HG02759 (cell line): Measurements from ENCODE around the gene NCOR1.

Source experiments
- ATAC-seq: cut with Tn5 transposase; IDR thresholded peaks from one replicate; pipeline ENCODE4 v1.9.1; 2021; ENCODE audit warnings: mild to moderate bottlenecking, moderate library complexity; ENCODE audit not compliant: unreplicated experiment

The NCOR1 gene

DNA sequence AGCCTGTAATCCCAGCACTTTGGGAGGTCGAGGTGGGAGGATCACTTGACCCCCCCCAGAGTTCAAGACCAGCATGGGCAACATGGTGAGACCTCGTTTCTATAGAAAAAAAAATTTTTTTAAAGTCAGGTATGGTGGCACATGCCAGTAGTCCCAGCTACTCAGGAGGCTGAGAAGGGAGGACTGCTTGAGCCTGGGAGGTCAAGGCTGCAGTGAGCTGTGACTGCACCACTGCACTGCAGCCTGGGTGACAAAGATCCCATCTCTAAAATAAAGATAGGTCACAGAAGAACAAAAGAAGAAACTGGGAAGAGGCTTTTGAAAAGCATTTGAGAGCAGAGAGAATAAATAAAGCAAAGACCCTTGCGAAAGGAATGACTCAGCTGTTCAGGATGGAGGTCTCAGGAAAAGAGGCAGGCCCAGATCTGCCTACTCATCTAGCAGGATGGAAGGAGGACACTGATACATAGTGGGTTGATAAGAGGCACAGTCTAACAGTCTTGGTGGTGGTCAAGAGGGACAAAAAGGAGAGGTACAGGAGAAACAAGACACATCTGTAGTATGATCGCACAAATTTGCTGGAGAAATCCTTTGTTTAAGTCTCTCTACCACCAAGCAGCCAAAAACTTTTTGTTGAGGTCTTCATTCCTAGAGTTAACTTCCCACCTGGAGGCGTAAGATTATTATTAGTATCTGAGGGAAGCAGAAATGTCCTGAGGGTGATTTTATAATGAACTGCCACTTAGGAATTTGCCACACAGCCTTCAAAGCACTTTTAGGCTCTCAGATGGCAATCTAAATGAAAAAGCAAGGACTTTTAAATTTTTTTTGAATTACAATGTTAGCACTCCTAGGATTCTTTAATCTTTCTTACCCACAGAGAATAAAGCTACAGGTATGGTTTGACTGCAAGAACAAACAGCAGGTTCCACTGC is 233.4 kb downstream of the NCOR1 start:
- ATAC-seq: no peak

DNA sequence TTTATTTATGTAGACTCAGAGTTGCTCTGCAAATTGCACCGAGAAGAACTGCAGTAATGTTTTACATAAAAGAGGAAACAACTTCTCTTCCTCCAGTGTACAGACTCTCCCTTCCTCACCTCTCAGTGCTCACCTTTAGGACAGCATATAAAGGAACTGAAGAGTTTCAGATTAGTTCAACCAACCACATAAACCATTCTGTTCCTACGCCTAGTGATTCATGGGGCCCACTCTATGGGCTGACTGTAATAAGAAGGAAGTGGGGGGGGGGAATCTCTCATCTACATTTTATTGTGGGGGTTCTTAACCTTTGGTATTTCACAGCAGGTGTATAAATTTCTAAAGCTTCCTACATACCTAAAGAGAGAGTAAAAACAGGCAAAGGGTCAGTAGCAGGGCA is 234.1 kb downstream of the NCOR1 start:
- ATAC-seq: peak; percentile 85
